HUES6 (cell line): Measurements from ENCODE around the gene ZNF654.
"Not testable (repeated sequence)": the region's sequence is repeated elsewhere in the genome, so short reads cannot be mapped to it uniquely, and the experiment has no call there.

ENCODE experiments used
- H3K27ac ChIP-seq: 2 replicates; pipeline ENCODE4 v1.7.0; 2013; ENCODE audit warnings: low read depth, mild to moderate bottlenecking, low read length, inconsistent platforms
- H3K27me3 ChIP-seq: 2 replicates; pipeline ENCODE4 v1.6.1; 2013; ENCODE audit warnings: low read length; ENCODE audit not compliant: control insufficient read depth, insufficient read depth
- H3K36me3 ChIP-seq: 2 replicates; pipeline ENCODE4 v1.6.1; 2013; ENCODE audit warnings: low read length; ENCODE audit not compliant: control insufficient read depth, insufficient read depth
- H3K4me1 ChIP-seq: 2 replicates; pipeline ENCODE4 v1.6.1; 2013; ENCODE audit warnings: low read length; ENCODE audit not compliant: control insufficient read depth, insufficient read depth
- H3K4me3 ChIP-seq: 2 replicates; pipeline ENCODE4 v1.5.1; 2013; ENCODE audit warnings: low read depth, low read length
- H3K9ac ChIP-seq: one replicate; pipeline ENCODE4 v1.6.1; 2013; ENCODE audit warnings: mild to moderate bottlenecking, low read length
- H3K9me3 ChIP-seq: 2 replicates; pipeline ENCODE4 v1.6.1; 2013; ENCODE audit warnings: low read depth, low read length; ENCODE audit not compliant: control insufficient read depth, insufficient read depth

Gene ZNF654

GRCh38 chr3:88166419-88166971, 107.4 kb downstream of the ZNF654 start:
- Histone ChIP-seq H3K4me3 (no peak overlapping the region), H3K4me1 (no peaks in the 10 kb centered on the region), H3K9me3 (no peaks in the 10 kb centered on the region), H3K36me3 (peaks cover 8% of the 10 kb centered on the region; the same call in 1 of the 2 replicates), H3K27ac (no peak overlapping the region), H3K27me3 (no peaks in the 10 kb centered on the region), H3K9ac (no peak overlapping the region)

GRCh38 chr3:88167173-88167572, 108.1 kb downstream of the ZNF654 start:
- H3K27me3 ChIP-seq: no peaks in the 10 kb centered on the region
- no peak overlapping the region for H3K4me3 ChIP-seq
- H3K9me3 ChIP-seq: no peaks in the 10 kb centered on the region
- H3K9ac ChIP-seq: no peak overlapping the region
- no peaks in the 10 kb centered on the region for H3K4me1 ChIP-seq
- no peak overlapping the region for H3K27ac ChIP-seq
- H3K36me3 ChIP-seq: peaks cover 6% of the 10 kb centered on the region; the same call in 1 of the 2 replicates

GRCh38 chr3:88167704-88168103, 108.6 kb downstream of the ZNF654 start:
- no peaks in the 10 kb centered on the region for H3K9me3 ChIP-seq
- H3K27me3 ChIP-seq: no peaks in the 10 kb centered on the region
- H3K27ac ChIP-seq: no peak overlapping the region
- peaks cover 2% of the 10 kb centered on the region; the same call in 1 of the 2 replicates for H3K36me3 ChIP-seq
- H3K4me1 ChIP-seq: no peaks in the 10 kb centered on the region
- no peak overlapping the region for H3K4me3 ChIP-seq
- no peak overlapping the region for H3K9ac ChIP-seq

GRCh38 chr3:88168171-88168570, 109.1 kb downstream of the ZNF654 start:
- Histone ChIP-seq H3K9me3 (no peaks in the 10 kb centered on the region), H3K27ac (no peak overlapping the region), H3K4me1 (no peaks in the 10 kb centered on the region), H3K4me3 (no peak overlapping the region), H3K36me3 (no peaks in the 10 kb centered on the region), H3K27me3 (no peaks in the 10 kb centered on the region), H3K9ac (no peak overlapping the region)

GRCh38 chr3:88180398-88180999, 121.4 kb downstream of the ZNF654 start:
- Histone ChIP-seq H3K9me3 (no peaks in the 10 kb centered on the region; the same call in 1 of the 2 replicates), H3K27me3 (no peaks in the 10 kb centered on the region), H3K27ac (no peak overlapping the region), H3K36me3 (no peaks in the 10 kb centered on the region), H3K4me3 (no peak overlapping the region), H3K4me1 (no peaks in the 10 kb centered on the region), H3K9ac (no peak overlapping the region)

- not testable (repeated sequence) for H3K4me3 ChIP-seq, H3K9me3 ChIP-seq, H3K27me3 ChIP-seq, H3K27ac ChIP-seq, H3K4me1 ChIP-seq, H3K36me3 ChIP-seq, H3K9ac ChIP-seq
These were observed 123.3 kb downstream of the ZNF654 start for GRCh38 chr3:88182165-88182918.

GRCh38 chr3:88188436-88188835, 129.4 kb downstream of the ZNF654 start:
- Histone ChIP-seq H3K27me3 (no peaks in the 10 kb centered on the region), H3K27ac (no peak overlapping the region), H3K9me3 (no peaks in the 10 kb centered on the region), H3K4me3 (no peak overlapping the region), H3K36me3 (no peaks in the 10 kb centered on the region), H3K4me1 (no peaks in the 10 kb centered on the region), H3K9ac (no peak overlapping the region)

GRCh38 chr3:88189361-88189810, 130.3 kb downstream of the ZNF654 start:
- H3K27me3 ChIP-seq: no peaks in the 10 kb centered on the region
- H3K9ac ChIP-seq: no peak overlapping the region
- H3K4me3 ChIP-seq: no peak overlapping the region
- H3K4me1 ChIP-seq: no peaks in the 10 kb centered on the region
- H3K27ac ChIP-seq: no peak overlapping the region
- H3K9me3 ChIP-seq: peaks cover 5% of the 10 kb centered on the region; the same call in 1 of the 2 replicates
- H3K36me3 ChIP-seq: no peaks in the 10 kb centered on the region

GRCh38 chr3:88191872-88192409, 132.9 kb downstream of the ZNF654 start:
- Histone ChIP-seq H3K27ac (no peak overlapping the region), H3K4me1 (peaks cover 3% of the 10 kb centered on the region; the same call in 1 of the 2 replicates), H3K4me3 (no peak overlapping the region)

GRCh38 chr3:88192631-88193030, 133.6 kb downstream of the ZNF654 start:
- no peak overlapping the region for H3K4me3 ChIP-seq
- H3K9me3 ChIP-seq: peaks cover 7% of the 10 kb centered on the region; the same call in 1 of the 2 replicates
- no peaks in the 10 kb centered on the region for H3K36me3 ChIP-seq
- no peak overlapping the region for H3K27ac ChIP-seq
- H3K9ac ChIP-seq: no peak overlapping the region
- H3K4me1 ChIP-seq: peaks cover 5% of the 10 kb centered on the region; the same call in 1 of the 2 replicates
- H3K27me3 ChIP-seq: no peaks in the 10 kb centered on the region

More at GRCh38 chr3:88191872-88192409, 132.9 kb downstream of the ZNF654 start:
- H3K36me3 ChIP-seq: no peaks in the 10 kb centered on the region
- no peak overlapping the region for H3K9ac ChIP-seq
- no peaks in the 10 kb centered on the region for H3K27me3 ChIP-seq
- peaks cover 7% of the 10 kb centered on the region; the same call in 1 of the 2 replicates for H3K9me3 ChIP-seq
